ENCODE measurements around the gene ARHGEF25.

The ARHGEF25 gene

GRCh38 chr12:57620936-57621496 lies 9.8 kb downstream of the ARHGEF25 start:
- H3K4me3 ChIP-seq (ENCODE audit: low read depth, low read length) = no peak overlapping the region

- peak overlapping the region; percentile 24 for H3K4me3 ChIP-seq (ENCODE audit: low read depth, low read length)
Measured at GRCh38 chr12:57621497-57622292, 10.5 kb downstream of the ARHGEF25 start.

- no peak overlapping the region for H3K4me3 ChIP-seq (ENCODE audit: low read depth, low read length)
Measured at GRCh38 chr12:57622293-57623245, 11.3 kb downstream of the ARHGEF25 start.

GRCh38 chr12:57623385-57623784 lies 12.2 kb downstream of the ARHGEF25 start:
- no peak overlapping the region for H3K4me3 ChIP-seq (ENCODE audit: low read depth, low read length)

- H3K4me3 ChIP-seq (ENCODE audit: low read depth, low read length) = no peak overlapping the region
Measured at GRCh38 chr12:57623811-57624390, 12.7 kb downstream of the ARHGEF25 start.

GRCh38 chr12:57624441-57625220 lies 13.4 kb downstream of the ARHGEF25 start:
- H3K4me3 ChIP-seq (ENCODE audit: low read depth, low read length) = no peak overlapping the region

GRCh38 chr12:57625261-57626032 lies 14.2 kb downstream of the ARHGEF25 start:
- no peak overlapping the region for H3K4me3 ChIP-seq (ENCODE audit: low read depth, low read length)

GRCh38 chr12:57626111-57626920 lies 15.1 kb downstream of the ARHGEF25 start:
- H3K4me3 ChIP-seq (ENCODE audit: low read depth, low read length) = no peak overlapping the region

- H3K4me3 ChIP-seq (ENCODE audit: low read depth, low read length) = no peak overlapping the region
Measured at GRCh38 chr12:57626921-57627445, 15.7 kb downstream of the ARHGEF25 start.

GRCh38 chr12:57627501-57628279 lies 16.5 kb downstream of the ARHGEF25 start:
- H3K4me3 ChIP-seq (ENCODE audit: low read depth, low read length) = peak overlapping the region; percentile 0

- H3K4me3 ChIP-seq (ENCODE audit: low read depth, low read length) = no peak overlapping the region
Measured at GRCh38 chr12:57628280-57629191, 17.3 kb downstream of the ARHGEF25 start.

- H3K4me3 ChIP-seq (ENCODE audit: low read depth, low read length) = no peak overlapping the region
Measured at GRCh38 chr12:57629897-57630471, 18.7 kb downstream of the ARHGEF25 start.

- H3K4me3 ChIP-seq (ENCODE audit: low read depth, low read length) = no peak overlapping the region
Measured at GRCh38 chr12:57630891-57631433, 19.7 kb downstream of the ARHGEF25 start.

GRCh38 chr12:57631566-57632072 lies 20.4 kb downstream of the ARHGEF25 start:
- H3K4me3 ChIP-seq (ENCODE audit: low read depth, low read length) = peak overlapping the region; percentile 44

GRCh38 chr12:57632073-57632957 lies 21.1 kb downstream of the ARHGEF25 start:
- H3K4me3 ChIP-seq (ENCODE audit: low read depth, low read length) = peak overlapping the region; percentile 44

All from iPS-11a (cell line).